DOHH2 (cell line): ENCODE data around the gene GLYATL3.

Source experiments
- CTCF ChIP-seq: fragments of 200-600 bp; sonication (generic); IDR thresholded peaks from one replicate; pipeline ENCODE4 v1.5.1; 2014; ENCODE audit warnings: antibody characterized with exemption, mild to moderate bottlenecking, low read depth, low read length; ENCODE audit not compliant: poor library complexity, severe bottlenecking
- EZH2phosphoT487 ChIP-seq: fragments of 200-600 bp; sonication (generic); IDR thresholded peaks from 2 replicates; pipeline ENCODE4 v1.6.1; 2017; ENCODE audit warnings: borderline replicate concordance, mild to moderate bottlenecking, antibody characterized with exemption, low read length, moderate library complexity, mixed read lengths

- TF ChIP-seq CTCF (no peak), EZH2phosphoT487 (no peak)
These were observed 18.2 kb downstream of the GLYATL3 start for GRCh38 chr6:49517919-49518318.
